ENCODE data around the gene CDC42SE1. TPM values are rescaled to one million over a fixed set of nuclear protein-coding genes. Genes with fewer than 3 reads are reported as not detected.

Gene CDC42SE1
- total and polyA plus RNA-seq, 9 of the 15 experiments (the other 6 are each of a cell fraction or from before 2014, with no cell fraction given), result 78.1 to 189 (median 114) TPM

GRCh38 chr1:151060657-151061421 lies 1.4 kb upstream of the CDC42SE1 start (continued):
- TF ChIP-seq PHF8 (IDR thresholded peaks at IDR 0.05; ENCODE audit: borderline replicate concordance, low read length), result no peak
- peak; percentile 57 for TF ChIP-seq C11orf30 (IDR thresholded peaks at IDR 0.05; ENCODE audit: low read depth)
- no peak for TF ChIP-seq CEBPG (CRISPR knock-in tag; IDR thresholded peaks at IDR 0.05)
- no peak for TF ChIP-seq CEBPG (tag; conservative IDR thresholded peaks at IDR 0.05 in 1 of 2, IDR thresholded peaks at IDR 0.05 in 1 of 2)
- no peak for TF ChIP-seq POLR2A (conservative IDR thresholded peaks at IDR 0.05)
- TF ChIP-seq BRD9 (IDR thresholded peaks at IDR 0.05; ENCODE audit: low read depth, partially characterized antibody), result peak; percentile 81
- no peak for TF ChIP-seq POLR3A (IDR thresholded peaks at IDR 0.05; ENCODE audit: borderline replicate concordance, extremely low read depth, insufficient read depth, insufficient read length)
- TF ChIP-seq, protein P1, sequence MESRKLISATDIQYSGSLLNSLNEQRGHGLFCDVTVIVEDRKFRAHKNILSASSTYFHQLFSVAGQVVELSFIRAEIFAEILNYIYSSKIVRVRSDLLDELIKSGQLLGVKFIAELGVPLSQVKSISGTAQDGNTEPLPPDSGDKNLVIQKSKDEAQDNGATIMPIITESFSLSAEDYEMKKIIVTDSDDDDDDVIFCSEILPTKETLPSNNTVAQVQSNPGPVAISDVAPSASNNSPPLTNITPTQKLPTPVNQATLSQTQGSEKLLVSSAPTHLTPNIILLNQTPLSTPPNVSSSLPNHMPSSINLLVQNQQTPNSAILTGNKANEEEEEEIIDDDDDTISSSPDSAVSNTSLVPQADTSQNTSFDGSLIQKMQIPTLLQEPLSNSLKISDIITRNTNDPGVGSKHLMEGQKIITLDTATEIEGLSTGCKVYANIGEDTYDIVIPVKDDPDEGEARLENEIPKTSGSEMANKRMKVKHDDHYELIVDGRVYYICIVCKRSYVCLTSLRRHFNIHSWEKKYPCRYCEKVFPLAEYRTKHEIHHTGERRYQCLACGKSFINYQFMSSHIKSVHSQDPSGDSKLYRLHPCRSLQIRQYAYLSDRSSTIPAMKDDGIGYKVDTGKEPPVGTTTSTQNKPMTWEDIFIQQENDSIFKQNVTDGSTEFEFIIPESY (CRISPR knock-in tag; IDR thresholded peaks at IDR 0.05), result no peak
- TF ChIP-seq ARHGAP35 (IDR thresholded peaks at IDR 0.05; ENCODE audit: partially characterized antibody), result peak; percentile 12
- TF ChIP-seq SAP30 (IDR thresholded peaks at IDR 0.05; ENCODE audit: borderline replicate concordance, insufficient read depth, low read depth, low read length, poor library complexity, severe bottlenecking), result no peak
- TF ChIP-seq SNIP1 (IDR thresholded peaks at IDR 0.05; ENCODE audit: low read depth), result no peak
- TF ChIP-seq SMARCA4 (IDR thresholded peaks at IDR 0.05), result 0 out of 2 replicates have a peak, but pooled peaks have one; percentile 31
- TF ChIP-seq, protein P2, sequence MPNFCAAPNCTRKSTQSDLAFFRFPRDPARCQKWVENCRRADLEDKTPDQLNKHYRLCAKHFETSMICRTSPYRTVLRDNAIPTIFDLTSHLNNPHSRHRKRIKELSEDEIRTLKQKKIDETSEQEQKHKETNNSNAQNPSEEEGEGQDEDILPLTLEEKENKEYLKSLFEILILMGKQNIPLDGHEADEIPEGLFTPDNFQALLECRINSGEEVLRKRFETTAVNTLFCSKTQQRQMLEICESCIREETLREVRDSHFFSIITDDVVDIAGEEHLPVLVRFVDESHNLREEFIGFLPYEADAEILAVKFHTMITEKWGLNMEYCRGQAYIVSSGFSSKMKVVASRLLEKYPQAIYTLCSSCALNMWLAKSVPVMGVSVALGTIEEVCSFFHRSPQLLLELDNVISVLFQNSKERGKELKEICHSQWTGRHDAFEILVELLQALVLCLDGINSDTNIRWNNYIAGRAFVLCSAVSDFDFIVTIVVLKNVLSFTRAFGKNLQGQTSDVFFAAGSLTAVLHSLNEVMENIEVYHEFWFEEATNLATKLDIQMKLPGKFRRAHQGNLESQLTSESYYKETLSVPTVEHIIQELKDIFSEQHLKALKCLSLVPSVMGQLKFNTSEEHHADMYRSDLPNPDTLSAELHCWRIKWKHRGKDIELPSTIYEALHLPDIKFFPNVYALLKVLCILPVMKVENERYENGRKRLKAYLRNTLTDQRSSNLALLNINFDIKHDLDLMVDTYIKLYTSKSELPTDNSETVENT (CRISPR knock-in tag; IDR thresholded peaks at IDR 0.05), result no peak
- TF ChIP-seq NCOA2 (IDR thresholded peaks at IDR 0.05; ENCODE audit: partially characterized antibody in 2 of 2), result peak in 1 of 2 experiments; percentile 43
- TF ChIP-seq GATAD2A (IDR thresholded peaks at IDR 0.05), result 0 out of 2 replicates have a peak, but pooled peaks have one; percentile 59
- no peak for TF ChIP-seq TCF7 (IDR thresholded peaks at IDR 0.05; ENCODE audit: borderline replicate concordance)
- TF ChIP-seq AFF1 (IDR thresholded peaks at IDR 0.05; ENCODE audit: low read depth in 1 of 2, partially characterized antibody in 2 of 2), result peak in 1 of 2 experiments; percentile 36

All from K562 (cell line).